Measurements from ENCODE around the gene DTNBP1. TPM values are rescaled to one million over a fixed set of nuclear protein-coding genes. Genes with fewer than 3 reads are reported as not detected.

The DTNBP1 gene
- polyA plus RNA-seq, 2 of the 4 experiments (the other 2 are of a cell fraction) = 8.4 to 8.7 TPM

- Histone ChIP-seq H3K4me1 (no peaks in the 10 kb centered on the region), H3K9me3 (no peaks in the 10 kb centered on the region), H3K4me2 (no peak overlapping the region), H3K27ac (no peak overlapping the region), H3K4me3 (no peak overlapping the region)
- 96% methylated on average over 6 of the region's 6 CpGs for WGBS (ENCODE audit: missing lambda C conversion rate)
- FAIRE-seq = no peak
- TF ChIP-seq RNF2 (IDR thresholded peaks at IDR 0.05; ENCODE audit: borderline replicate concordance, low read depth) (no peak), TP53 (CRISPR knock-in tag; IDR thresholded peaks at IDR 0.05) (no peak), ZSCAN20 (CRISPR knock-in tag; IDR thresholded peaks at IDR 0.05) (no peak), ESRRA (IDR thresholded peaks at IDR 0.05; ENCODE audit: borderline replicate concordance, low read length) (no peak), NPAS2 (CRISPR knock-in tag; IDR thresholded peaks at IDR 0.05; ENCODE audit: borderline replicate concordance) (no peak), POLR2A (IDR thresholded peaks at IDR 0.05; ENCODE audit: low read length) (no peak), FOSB (CRISPR knock-in tag; IDR thresholded peaks at IDR 0.05) (no peak), HOXB5 (CRISPR knock-in tag; IDR thresholded peaks at IDR 0.05) (no peak), CEBPB (IDR thresholded peaks at IDR 0.05) (no peak), MAZ (IDR thresholded peaks at IDR 0.05; ENCODE audit: borderline replicate concordance, low read depth, low read length) (no peak), ZFP36 (IDR thresholded peaks at IDR 0.05; ENCODE audit: borderline replicate concordance, partially characterized antibody) (no peak), HEYL (CRISPR knock-in tag; IDR thresholded peaks at IDR 0.05) (no peak), CHD4 (IDR thresholded peaks at IDR 0.05; ENCODE audit: borderline replicate concordance) (no peak), HOXB13 (CRISPR knock-in tag; IDR thresholded peaks at IDR 0.05; ENCODE audit: low read depth) (no peak), SMC3 (IDR thresholded peaks at IDR 0.05) (no peak), HDAC2 (IDR thresholded peaks at IDR 0.05) (no peak), RAD21 (conservative IDR thresholded peaks at IDR 0.05 in 1 of 2, IDR thresholded peaks at IDR 0.05 in 1 of 2) (no peak), EP300 (IDR thresholded peaks at IDR 0.05) (no peak)
- TF ChIP-seq, protein P1, sequence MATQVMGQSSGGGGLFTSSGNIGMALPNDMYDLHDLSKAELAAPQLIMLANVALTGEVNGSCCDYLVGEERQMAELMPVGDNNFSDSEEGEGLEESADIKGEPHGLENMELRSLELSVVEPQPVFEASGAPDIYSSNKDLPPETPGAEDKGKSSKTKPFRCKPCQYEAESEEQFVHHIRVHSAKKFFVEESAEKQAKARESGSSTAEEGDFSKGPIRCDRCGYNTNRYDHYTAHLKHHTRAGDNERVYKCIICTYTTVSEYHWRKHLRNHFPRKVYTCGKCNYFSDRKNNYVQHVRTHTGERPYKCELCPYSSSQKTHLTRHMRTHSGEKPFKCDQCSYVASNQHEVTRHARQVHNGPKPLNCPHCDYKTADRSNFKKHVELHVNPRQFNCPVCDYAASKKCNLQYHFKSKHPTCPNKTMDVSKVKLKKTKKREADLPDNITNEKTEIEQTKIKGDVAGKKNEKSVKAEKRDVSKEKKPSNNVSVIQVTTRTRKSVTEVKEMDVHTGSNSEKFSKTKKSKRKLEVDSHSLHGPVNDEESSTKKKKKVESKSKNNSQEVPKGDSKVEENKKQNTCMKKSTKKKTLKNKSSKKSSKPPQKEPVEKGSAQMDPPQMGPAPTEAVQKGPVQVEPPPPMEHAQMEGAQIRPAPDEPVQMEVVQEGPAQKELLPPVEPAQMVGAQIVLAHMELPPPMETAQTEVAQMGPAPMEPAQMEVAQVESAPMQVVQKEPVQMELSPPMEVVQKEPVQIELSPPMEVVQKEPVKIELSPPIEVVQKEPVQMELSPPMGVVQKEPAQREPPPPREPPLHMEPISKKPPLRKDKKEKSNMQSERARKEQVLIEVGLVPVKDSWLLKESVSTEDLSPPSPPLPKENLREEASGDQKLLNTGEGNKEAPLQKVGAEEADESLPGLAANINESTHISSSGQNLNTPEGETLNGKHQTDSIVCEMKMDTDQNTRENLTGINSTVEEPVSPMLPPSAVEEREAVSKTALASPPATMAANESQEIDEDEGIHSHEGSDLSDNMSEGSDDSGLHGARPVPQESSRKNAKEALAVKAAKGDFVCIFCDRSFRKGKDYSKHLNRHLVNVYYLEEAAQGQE (IDR thresholded peaks at IDR 0.05) = no peak
- ATAC-seq = no peak
- DNase-seq (ENCODE audit: low read depth in 1 of 2, low spot score in 1 of 2) = no peak
- ChIA-PET POLR2A (no interaction called here), CTCF (no interaction called here)
Measured at GRCh38 chr6:15515226-15515625, 147.6 kb downstream of the DTNBP1 start.

DNA sequence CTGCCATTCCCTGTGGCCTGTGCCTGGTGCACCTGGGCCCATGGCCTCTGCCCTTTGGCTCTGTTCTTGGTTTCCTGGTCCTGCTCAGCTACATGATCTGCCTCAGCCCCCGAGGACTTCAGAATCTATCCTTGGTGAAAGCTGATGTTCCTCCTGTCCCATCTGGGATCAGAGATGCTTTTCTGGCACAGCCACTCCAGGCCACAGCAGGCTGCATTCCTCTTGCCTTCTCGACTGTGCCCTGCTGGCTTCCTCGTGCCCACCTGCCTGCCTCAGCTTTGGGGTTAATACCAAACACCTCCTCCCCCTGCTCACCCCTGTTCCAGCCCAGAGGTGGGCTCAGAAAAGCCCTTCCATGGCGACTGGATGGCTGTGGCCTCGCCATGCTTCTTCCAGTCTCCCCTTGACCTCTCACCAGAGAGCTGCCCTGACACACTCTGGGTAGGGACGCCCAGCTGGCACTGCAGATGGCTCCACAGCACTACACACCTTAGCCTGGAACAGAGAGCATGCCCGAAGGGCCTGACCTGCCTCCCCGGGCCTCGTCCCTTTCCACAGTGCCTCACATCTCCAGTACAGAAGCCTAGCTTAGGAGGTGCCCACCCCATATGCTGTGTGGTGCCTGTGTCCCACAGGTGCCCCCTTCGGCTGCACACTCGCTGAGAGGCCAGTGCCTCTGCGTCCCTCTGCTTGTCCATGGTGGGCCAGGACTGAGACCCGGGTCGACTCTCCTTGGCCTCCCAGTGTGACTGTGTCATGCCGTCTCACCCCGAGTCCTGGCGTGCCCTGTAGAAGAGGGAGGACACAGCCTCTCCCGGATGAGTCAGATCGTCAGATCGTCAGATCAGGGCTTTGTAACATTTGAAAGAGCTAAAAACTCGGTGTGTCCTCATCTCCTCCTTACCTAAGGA is 148.8 kb downstream of the DTNBP1 start:
- Histone ChIP-seq H3K9me3 (no peaks in the 10 kb centered on the region), H3K4me3 (no peak overlapping the region), H3K4me1 (no peaks in the 10 kb centered on the region), H3K27ac (no peak overlapping the region), H3K4me2 (no peak overlapping the region)
- no peak for FAIRE-seq
- POLR2A ChIA-PET = no interaction called here
- TF ChIP-seq FOXS1 (CRISPR knock-in tag; IDR thresholded peaks at IDR 0.05) (no peak), MYC (IDR thresholded peaks at IDR 0.05; ENCODE audit: borderline replicate concordance, low read length) (no peak), GATA3 (IDR thresholded peaks at IDR 0.05; ENCODE audit: borderline replicate concordance) (no peak), HMGXB4 (CRISPR knock-in tag; IDR thresholded peaks at IDR 0.05; ENCODE audit: borderline replicate concordance) (no peak), CBX8 (IDR thresholded peaks at IDR 0.05) (no peak), MAZ (IDR thresholded peaks at IDR 0.05; ENCODE audit: borderline replicate concordance, low read depth, low read length) (no peak), ZNF302 (CRISPR knock-in tag; IDR thresholded peaks at IDR 0.05) (no peak), KDM5A (IDR thresholded peaks at IDR 0.05) (no peak), HDAC2 (IDR thresholded peaks at IDR 0.05) (no peak), TP53 (CRISPR knock-in tag; IDR thresholded peaks at IDR 0.05) (no peak), CHD4 (IDR thresholded peaks at IDR 0.05; ENCODE audit: borderline replicate concordance) (no peak), MAFK (IDR thresholded peaks at IDR 0.05; ENCODE audit: partially characterized antibody) (no peak), EHF (CRISPR knock-in tag; IDR thresholded peaks at IDR 0.05) (no peak), RCOR1 (IDR thresholded peaks at IDR 0.05; ENCODE audit: low read depth, low read length) (no peak), EHMT2 (IDR thresholded peaks at IDR 0.05; ENCODE audit: low read depth) (no peak), ZSCAN20 (CRISPR knock-in tag; IDR thresholded peaks at IDR 0.05) (no peak), RAD21 (conservative IDR thresholded peaks at IDR 0.05 in 1 of 2, IDR thresholded peaks at IDR 0.05 in 1 of 2) (no peak)
- TF ChIP-seq, protein P2, sequence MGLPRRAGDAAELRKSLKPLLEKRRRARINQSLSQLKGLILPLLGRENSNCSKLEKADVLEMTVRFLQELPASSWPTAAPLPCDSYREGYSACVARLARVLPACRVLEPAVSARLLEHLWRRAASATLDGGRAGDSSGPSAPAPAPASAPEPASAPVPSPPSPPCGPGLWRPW (IDR thresholded peaks at IDR 0.05) = no peak
- TF ChIP-seq, protein P3, sequence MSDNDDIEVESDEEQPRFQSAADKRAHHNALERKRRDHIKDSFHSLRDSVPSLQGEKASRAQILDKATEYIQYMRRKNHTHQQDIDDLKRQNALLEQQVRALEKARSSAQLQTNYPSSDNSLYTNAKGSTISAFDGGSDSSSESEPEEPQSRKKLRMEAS (IDR thresholded peaks at IDR 0.05) = no peak
- CTCF ChIA-PET = no interaction called here
- ATAC-seq = no peak
- WGBS (ENCODE audit: missing lambda C conversion rate) = 84% methylated on average over 16 of the region's 21 CpGs
- no peak for DNase-seq (ENCODE audit: low read depth in 1 of 2, low spot score in 1 of 2)
